ENCODE measurements around the gene CDC26. TPM values are rescaled to one million over a fixed set of nuclear protein-coding genes. Genes with fewer than 3 reads are reported as not detected.
"Not testable (repeated sequence)": the region's sequence is repeated elsewhere in the genome, so short reads cannot be mapped to it uniquely, and the experiment has no call there.

The CDC26 gene
- polyA plus RNA-seq, 3 donors, result 34.3 to 46.4 (median 42.0) TPM

DNA sequence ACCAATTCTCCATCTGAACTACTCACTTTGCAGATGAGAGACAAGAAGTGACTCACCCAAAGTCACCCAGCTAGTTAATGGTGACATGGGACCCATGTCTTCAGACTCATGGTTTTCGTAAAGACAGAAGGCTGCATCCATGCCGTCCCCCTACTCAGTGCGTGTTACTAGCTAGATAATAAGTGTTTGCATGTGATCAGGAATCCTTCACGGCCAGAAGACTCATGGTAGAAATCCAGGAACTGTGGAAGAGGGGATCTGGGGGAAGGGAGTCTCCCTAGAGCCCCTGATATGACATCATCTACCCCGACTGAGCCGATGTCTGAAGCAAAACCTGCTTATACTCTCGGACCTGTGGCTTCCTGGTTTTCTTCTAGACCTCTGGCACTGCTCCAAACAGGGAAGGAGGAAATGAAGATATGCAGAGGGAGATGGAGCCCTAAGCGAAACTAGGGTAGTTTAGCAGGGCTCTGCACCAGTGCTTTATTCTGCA lies 24.5 kb upstream of the CDC26 start:
- DNase-seq (ENCODE audit: extremely low read depth in 1 of 11, low read depth in 9 of 11, low spot score in 4 of 11), result peak in 2 of 11 donors; percentile 32 to 57

DNA sequence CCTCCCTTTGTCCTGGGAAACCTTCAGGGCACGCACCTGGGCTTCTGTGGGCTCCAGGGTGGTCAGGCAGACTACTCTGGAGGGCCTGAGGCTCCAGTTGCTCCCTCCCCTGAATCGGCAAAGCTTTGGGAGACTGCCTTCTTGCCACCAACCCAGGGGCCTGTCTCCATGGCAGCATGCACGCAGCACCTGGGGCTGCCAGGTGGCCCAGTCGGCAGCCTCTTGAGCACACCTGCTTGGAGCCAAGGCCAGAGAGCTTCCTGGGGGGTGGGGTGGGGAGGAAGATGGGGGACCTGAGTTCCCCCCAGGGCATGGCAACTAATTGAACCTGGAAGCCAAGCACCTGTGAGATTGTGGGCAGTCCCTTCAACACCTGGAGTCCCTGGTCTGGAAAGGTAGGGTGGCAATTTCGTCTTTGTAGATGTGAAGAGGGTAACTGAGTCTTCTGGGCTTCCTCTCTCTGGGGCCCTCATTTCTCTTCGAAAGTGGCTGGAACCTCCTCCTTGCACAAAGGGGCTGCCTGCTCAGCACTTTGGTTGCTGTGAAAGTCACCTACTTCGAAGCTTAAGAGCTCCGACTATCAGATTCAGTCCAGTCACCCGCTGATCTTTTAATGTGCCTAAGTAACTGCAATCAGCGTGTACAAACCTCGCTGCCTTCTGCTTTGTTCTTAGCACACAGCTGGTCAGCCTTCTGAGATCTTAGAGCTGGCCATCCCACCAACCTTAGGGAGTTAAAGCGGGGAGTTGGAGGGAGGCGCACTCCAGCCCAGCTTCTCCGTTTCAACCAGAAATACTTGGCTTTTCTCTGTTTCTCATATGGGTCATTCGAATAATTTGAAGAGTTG lies 23.8 kb upstream of the CDC26 start:
- DNase-seq (ENCODE audit: extremely low read depth in 1 of 11, low read depth in 9 of 11, low spot score in 4 of 11), result no peak

DNA sequence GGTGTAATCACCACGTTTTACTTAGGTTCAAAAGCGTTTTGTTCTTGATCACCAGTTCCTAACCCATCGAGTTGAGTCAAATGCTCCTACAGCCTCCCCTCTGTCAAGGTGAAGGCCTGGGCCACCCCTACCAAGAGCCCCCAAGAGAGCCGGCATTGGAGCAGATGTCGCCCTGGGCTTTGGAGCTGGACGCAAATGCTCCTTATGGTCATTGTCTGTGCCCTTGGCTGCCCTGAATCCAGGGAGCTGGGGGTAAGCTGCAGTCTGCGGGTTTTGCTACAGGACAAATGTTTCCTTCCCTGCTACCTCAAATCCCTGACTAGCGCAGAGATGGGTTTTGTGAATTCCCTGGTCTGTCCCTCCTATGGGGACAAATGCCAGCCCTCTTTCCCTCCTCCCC lies 22.9 kb upstream of the CDC26 start:
- no peak for DNase-seq (ENCODE audit: extremely low read depth in 1 of 11, low read depth in 9 of 11, low spot score in 4 of 11)

DNA sequence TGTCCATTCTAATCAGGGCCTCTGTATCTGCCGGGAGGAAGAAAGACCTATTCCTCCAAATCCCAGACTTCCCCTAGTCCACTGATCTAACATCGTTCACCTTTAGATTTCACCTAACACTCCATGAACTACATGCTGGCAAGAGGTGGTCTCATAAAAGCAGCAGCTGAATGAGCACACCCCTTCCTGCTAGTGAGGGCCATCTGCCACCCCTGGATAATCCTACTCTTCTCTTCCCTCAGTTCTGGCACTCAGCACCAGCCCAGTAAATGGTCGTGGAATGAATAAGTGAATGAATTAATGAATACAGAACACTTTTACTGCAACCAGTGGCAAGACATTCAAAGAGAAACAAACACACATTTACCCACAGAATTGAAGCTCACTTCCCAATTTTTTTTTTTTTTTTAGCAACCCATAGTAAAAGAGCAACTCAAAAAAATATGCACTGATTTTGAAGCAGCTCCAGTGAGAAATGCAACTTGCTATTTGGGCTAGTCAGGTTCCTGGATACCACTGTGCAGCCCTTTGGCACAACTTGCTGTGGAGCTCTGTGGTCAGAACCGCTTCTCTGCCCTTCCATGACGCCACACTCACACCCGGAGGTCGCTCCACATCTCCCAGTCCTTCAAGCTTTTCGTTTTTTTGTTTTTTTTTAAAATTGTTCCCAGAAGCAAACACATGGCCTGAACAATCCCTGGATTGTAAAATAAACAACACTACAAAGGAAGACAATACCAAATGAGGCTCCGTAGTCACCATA lies 21.6 kb upstream of the CDC26 start:
- DNase-seq (ENCODE audit: extremely low read depth in 1 of 11, low read depth in 9 of 11, low spot score in 4 of 11), result no peak

DNA sequence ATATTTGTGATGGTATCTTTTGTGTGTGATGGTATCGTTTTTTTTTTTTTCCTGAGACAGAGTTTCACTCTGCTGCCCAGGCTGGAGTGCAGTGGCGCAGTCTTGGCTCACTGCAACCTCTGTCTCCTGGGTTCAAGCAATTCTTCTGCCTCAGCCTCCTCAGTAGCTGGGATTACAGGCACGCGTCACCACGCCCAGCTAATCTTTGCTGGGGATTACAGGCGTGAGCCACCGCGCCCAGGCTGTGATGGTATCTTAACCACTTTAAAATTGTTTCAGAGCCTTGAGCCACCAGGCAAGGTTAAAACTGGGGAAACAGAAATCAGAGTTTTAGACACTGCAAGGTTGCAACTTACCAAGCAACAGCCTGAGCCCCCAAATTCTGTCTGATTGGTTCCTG lies 20.9 kb upstream of the CDC26 start:
- not testable (repeated sequence) for DNase-seq (ENCODE audit: extremely low read depth in 1 of 11, low read depth in 9 of 11, low spot score in 4 of 11)

DNA sequence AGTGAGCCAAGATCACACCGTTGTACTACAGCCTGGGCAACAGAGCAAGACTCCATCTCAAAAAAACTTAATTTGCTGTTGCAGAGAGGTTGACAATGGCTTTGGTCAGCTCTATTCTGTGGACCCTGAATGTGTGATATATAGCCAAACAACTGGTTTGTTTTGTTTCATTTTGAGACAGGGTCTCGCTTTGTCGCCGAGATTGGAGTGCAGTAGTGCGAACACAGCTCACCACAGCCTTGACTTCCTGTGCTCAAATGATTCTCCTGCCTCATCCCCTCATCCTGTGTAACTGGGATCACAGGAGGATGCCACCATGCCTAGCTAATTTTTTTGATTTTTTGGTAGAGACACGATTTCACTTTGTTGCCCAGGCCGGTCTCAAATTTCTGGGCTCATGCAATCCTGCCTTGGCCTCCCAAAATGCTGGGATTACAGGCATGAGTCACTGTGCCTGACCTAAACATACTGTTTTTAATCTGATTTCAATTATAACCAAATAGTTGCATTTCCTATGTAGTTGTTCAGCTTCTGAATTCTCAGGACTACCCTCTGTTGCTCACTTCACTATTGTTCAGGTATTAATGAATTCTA lies 18.0 kb upstream of the CDC26 start:
- DNase-seq (ENCODE audit: extremely low read depth in 1 of 11, low read depth in 9 of 11, low spot score in 4 of 11), result no peak

DNA sequence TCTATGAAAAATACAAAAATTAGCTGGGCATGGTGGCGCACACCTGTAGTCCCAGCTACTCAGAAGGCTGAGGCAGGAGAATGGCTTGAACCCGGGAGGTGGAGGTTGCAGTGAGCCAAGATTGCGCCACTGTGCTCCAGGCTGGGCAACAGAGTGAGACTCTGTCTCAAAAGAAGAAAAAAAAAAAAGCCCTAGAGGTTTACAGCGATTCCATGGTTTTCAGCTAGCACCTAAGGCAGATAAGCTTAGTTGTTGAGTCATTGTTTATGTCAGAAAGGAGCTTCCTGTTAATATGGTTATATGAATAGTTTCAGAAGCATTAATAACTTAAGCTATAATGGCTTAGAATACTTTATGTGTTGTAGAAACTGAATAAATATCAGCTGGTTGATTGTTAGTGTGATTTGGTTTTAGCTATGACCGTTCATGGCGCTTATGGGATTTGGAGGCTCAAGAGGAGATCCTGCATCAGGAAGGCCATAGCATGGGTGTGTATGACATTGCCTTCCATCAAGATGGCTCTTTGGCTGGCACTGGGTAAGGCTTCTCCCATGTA lies 14.8 kb upstream of the CDC26 start:
- no peak for DNase-seq (ENCODE audit: extremely low read depth in 1 of 11, low read depth in 9 of 11, low spot score in 4 of 11)

DNA sequence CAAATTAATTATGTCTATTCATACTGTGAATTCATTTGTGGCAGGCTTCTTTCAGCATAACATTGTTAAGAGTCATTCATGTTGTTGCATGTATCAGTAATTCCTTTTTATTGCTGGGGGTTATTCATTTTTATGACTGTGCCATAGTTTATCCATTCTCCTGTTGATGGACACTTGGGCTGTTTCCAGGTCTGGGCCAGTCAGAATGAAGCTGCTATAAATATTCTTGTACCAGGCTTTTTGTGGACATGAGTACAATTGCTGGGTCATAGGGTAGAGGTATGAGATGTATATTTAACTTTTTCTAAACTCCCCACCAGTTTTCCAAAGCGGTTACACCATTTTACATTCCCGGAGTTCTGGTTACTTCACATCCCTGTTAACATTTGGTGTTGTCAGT lies 13.7 kb upstream of the CDC26 start:
- DNase-seq (ENCODE audit: extremely low read depth in 1 of 11, low read depth in 9 of 11, low spot score in 4 of 11), result no peak

DNA sequence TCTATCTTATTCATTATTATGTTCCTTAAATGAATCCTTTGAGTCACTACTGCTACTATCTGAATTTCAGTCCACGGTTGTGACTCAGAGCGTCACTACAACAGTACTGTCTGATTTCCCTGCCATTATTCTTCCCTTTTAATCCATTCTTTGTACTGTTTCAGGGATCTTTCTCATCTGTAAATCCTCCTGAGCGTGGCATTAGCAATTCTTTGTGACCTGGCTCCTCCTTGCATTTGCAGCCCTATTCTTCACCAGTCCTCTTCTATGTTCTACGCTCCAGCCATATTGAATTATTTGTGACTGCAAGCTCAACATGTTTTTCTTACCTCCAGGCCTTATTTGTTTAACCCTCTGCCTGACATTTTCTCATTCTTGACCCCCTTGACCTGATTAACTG lies 6.0 kb upstream of the CDC26 start:
- DNase-seq (ENCODE audit: extremely low read depth in 1 of 11, low read depth in 9 of 11, low spot score in 4 of 11), result no peak

DNA sequence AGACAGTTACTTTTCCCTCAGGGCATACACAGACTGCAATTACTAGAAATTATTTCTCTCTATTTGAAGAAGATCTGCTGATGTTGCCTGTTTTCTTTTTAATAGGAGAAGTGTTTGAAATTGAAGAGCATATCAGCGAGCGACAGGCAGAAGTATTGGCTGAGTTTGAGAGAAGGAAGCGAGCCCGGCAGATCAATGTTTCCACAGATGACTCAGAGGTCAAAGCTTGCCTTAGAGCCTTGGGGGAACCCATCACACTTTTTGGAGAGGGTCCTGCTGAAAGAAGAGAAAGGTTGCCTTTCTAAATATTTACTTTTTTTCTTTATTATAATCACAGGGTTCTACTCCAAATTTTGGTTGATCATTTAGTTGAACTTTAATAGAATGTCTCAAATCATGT lies 3.5 kb upstream of the CDC26 start:
- no peak for DNase-seq (ENCODE audit: extremely low read depth in 1 of 11, low read depth in 9 of 11, low spot score in 4 of 11)

DNA sequence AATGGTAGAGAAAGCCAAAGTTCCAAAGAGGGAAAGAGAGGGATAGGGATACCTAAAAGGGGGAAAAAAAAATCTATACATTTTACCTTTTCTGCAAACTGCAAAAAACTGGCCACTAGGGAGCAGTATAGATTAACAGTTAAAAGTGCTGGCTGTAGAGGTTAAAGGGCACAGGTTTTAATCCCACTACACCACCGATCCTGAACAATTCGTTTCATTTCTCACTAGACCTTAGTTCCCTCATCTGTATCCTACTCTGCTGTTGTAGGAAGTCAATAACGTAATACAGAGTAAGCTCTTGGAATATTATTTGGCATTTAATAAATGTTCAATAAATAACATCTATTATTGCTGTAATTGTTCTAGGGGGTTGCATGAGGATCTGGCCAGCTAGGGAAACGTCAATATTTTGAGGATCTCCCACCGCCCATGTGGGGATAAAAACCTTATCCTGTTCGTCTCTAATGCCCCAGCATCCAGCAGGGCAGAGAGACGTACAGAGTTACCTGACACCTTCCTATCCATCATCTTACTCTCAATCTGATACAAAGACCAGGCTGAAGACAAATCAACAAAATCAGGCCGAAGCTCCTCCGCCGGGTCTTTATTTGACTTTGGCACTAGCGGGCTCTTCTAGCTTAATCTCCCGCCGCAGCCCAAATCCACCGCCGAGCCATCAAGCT lies 757 bp downstream of the CDC26 start:
- peak in 10 of 11 donors; percentile 37 to 68 (median 62) for DNase-seq (ENCODE audit: extremely low read depth in 1 of 11, low read depth in 9 of 11, low spot score in 4 of 11)

DNA sequence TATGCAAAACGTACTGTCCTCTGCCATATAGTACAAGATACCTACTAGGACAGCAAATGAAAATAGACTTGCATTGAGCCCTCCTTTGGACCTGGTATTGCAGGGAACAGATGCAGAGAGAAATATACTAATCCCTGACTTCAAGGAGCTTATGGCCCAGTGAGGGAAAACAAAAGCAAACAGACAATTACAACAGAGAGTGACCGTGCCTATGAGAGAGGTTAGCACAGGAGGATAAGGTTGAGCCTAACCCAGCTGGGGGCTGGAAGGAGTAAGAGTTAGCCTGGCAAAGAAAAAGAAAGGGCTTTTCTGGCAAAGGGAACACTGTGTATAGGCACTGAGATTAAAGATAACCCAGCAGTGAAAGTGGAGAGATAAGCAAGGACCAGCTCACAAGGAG lies 5.5 kb downstream of the CDC26 start:
- DNase-seq (ENCODE audit: extremely low read depth in 1 of 11, low read depth in 9 of 11, low spot score in 4 of 11), result no peak

DNA sequence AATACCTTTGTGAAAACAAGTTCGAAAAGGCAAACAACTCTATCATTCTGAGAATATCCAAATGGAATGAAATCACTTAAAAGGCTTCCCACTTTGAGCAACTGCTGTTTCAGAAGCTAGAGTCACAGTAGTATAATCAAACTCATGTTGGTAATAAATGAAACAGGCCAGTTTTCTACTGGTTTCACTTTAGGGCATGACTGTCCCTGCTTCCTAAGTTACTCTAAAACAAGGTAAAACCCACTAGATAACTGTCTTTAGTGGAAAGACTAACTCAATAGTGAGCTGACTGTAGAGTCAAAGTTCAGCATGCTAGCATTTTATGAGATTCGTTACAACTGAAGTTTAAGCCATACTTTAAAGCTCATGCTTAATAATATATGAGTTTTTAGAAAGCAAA lies 6.0 kb downstream of the CDC26 start:
- no peak for DNase-seq (ENCODE audit: extremely low read depth in 1 of 11, low read depth in 9 of 11, low spot score in 4 of 11)

DNA sequence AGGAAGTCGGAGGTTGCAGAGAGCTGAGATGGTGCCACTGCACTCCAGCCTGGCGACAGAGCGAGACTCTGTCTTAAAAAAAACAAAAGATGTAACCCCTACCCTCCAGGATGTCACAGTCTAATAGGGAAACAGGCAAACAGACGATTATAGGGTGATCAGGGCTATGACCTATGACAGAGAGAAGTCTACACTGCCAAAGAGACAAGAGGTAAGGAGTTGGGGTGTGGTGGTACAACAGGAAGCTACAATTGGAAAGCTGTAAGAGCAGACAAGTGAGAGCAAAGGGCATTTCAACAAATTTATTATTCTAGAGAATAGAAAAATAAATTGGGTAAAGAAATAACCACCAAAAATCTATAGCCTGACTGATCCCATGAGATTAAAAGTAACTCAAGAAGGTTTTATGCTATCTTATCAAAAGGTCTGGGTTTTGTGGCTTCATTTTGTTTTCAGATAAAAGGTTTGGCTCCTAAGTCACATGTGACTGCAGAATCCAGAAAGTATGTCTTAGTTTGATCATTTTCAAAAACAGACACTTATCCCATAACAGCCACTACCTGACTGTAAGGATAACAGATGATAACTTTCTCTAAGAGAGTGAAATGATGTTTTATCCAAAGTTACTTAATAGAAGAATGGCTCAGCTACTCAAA lies 7.3 kb downstream of the CDC26 start:
- no peak for DNase-seq (ENCODE audit: extremely low read depth in 1 of 11, low read depth in 9 of 11, low spot score in 4 of 11)

DNA sequence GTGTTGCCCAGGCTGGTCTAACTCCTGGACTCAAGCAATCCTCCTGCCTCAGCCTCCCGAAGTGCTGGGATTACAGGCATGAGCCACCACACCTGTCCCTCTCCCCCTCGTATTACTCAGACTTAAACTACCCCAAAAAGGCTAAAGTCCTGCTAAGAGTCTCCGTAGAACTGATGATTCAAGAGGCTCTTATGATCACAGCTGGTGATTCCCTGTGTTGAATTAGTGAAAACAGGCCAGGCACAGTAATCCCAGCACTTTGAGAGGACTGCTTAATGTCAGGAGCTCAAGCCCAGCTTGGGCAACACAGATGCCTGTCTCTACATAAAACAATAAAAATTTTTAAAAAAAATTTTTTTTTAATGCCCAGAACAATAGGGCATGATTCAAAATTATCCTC lies 9.2 kb downstream of the CDC26 start:
- no peak for DNase-seq (ENCODE audit: extremely low read depth in 1 of 11, low read depth in 9 of 11, low spot score in 4 of 11)

DNA sequence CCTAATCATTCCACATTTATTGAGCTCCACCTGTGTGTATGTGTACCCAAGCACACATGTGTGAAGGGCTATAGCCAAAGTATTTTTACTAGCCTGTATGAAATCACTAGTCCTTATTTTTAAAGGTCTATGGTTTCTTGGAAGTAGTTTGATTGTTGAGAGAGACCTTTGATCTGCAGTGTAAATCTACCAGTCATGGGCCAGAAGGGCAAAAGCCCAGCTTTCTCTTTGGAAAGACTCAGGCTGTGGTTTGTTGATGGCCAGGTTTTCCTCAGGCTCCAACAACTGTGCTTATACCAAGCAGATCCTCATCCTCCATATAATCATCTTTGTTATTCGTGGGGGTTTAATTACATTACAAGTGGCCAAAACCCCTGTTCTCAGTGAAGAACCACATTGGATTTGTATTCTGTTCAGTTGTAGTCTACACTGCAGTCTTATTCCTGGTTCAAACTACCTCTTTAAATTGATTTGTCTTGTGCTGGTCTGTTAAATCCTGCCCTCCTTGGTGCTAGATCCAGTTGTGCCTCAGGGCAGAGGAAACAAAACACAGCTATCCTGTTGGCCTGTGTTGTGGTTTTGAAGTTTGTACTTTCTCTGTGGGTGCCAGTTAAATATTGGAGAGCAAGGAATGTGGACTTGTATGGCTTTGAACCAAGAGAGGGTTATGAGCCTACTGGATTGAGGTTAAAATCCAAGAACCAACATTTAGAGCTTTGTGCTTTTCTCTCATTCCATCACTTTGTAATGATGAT lies 13.3 kb downstream of the CDC26 start:
- no peak for DNase-seq (ENCODE audit: extremely low read depth in 1 of 11, low read depth in 9 of 11, low spot score in 4 of 11)

DNA sequence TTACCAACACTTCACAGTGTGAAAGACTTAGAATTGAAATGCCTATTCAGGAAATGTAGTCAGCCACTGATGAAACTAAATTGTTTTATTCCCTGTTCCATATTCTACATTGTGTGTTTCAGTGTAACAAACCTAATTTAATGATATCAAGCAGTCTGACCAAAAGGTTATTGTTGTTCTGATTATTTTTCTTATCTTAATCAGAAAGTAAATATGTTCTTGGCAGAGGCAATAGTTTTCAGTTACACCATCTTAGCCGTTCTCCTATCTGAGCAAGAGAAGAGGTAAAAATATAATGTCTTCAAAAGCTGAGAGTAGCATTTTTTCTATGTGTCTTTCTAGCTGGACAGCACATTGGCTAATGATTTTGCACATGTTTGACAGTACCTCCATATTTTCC lies 17.1 kb downstream of the CDC26 start:
- no peak for DNase-seq (ENCODE audit: extremely low read depth in 1 of 11, low read depth in 9 of 11, low spot score in 4 of 11)

DNA sequence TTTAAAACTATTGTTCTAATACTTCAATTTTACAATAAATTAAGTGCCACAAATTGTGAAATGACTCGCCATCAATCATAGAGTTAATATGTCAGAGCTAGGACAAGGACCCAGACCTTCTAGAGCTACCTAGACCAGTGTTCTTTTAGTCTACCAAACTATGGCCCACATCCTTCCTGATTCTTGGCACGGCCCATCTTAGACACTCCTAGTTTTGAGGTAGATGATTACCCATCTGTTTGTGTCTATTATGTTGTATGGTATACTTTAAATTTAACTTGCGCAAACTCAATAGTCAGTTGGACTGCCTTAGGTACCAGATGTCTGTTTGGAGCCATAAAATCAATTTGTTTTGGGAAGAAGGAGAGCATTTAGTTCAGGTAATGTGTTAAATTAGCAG lies 17.5 kb downstream of the CDC26 start:
- DNase-seq (ENCODE audit: extremely low read depth in 1 of 11, low read depth in 9 of 11, low spot score in 4 of 11), result no peak

Measured in renal cortex interstitium (tissue), 11 donors.